GM23338 (cell line): ENCODE data around the gene HINT1.

ENCODE experiments used
- CREB1 ChIP-seq: fragments of 250-450 bp; sonication (Bioruptor Pico); IDR thresholded peaks from 2 replicates; pipeline ENCODE4 v1.5.0; 2020; ENCODE audit warnings: low read depth, mild to moderate bottlenecking, moderate library complexity
- CTCF ChIP-seq, 2 experiments: fragments of 200-600 bp in 1 of 2; sonication (generic) in 1 of 2; conservative IDR thresholded peaks; 2 replicates each; pipeline versions ENCODE4 v1.5.1 to v1.6.1; 2016 to 2017; ENCODE audit warnings: antibody characterized with exemption in 2 of 2, low read depth in 2 of 2, mild to moderate bottlenecking in 2 of 2, moderate library complexity in 1 of 2
- EZH2 ChIP-seq: fragments of 200-600 bp; sonication (generic); IDR thresholded peaks from one replicate; pipeline ENCODE4 v1.8.0; 2017; ENCODE audit warnings: antibody characterized with exemption, mild to moderate bottlenecking, low read depth; ENCODE audit not compliant: unreplicated experiment
- EZH2phosphoT487 ChIP-seq: fragments of 200-600 bp; sonication (generic); IDR thresholded peaks from one replicate; pipeline ENCODE4 v1.8.1; 2018; ENCODE audit warnings: antibody characterized with exemption; ENCODE audit not compliant: unreplicated experiment
- JUNB ChIP-seq: IDR thresholded peaks from one replicate; pipeline ENCODE4 v1.6.1; 2016; ENCODE audit warnings: antibody characterized with exemption; ENCODE audit not compliant: unreplicated experiment
- NANOG ChIP-seq: IDR thresholded peaks from 2 replicates; pipeline ENCODE4 v1.6.1; 2016; ENCODE audit warnings: antibody characterized with exemption, borderline replicate concordance
- POLR2AphosphoS5 ChIP-seq: IDR thresholded peaks from 2 replicates; pipeline ENCODE4 v1.6.1; 2016; ENCODE audit warnings: antibody characterized with exemption, low read depth
- REST ChIP-seq: IDR thresholded peaks from one replicate; pipeline ENCODE4 v1.6.1; 2018; ENCODE audit warnings: antibody characterized with exemption; ENCODE audit not compliant: unreplicated experiment
- STAT1 ChIP-seq: IDR thresholded peaks from one replicate; pipeline ENCODE4 v1.6.1; 2016; ENCODE audit warnings: antibody characterized with exemption; ENCODE audit not compliant: unreplicated experiment
- ZNF114 ChIP-seq: fragments of 250-450 bp; sonication (Bioruptor Pico); IDR thresholded peaks from 2 replicates; pipeline ENCODE4 v1.5.0; 2020; ENCODE audit warnings: mild to moderate bottlenecking, moderate library complexity
- ZNF331 ChIP-seq: fragments of 250-450 bp; sonication (Bioruptor Pico); IDR thresholded peaks from 2 replicates; pipeline ENCODE4 v1.5.0; 2020; ENCODE audit warnings: low read depth, mild to moderate bottlenecking, moderate library complexity
- ZNF462 ChIP-seq: fragments of 250-450 bp; sonication (Bioruptor Pico); IDR thresholded peaks from 2 replicates; pipeline ENCODE4 v1.5.0; 2020; ENCODE audit warnings: mild to moderate bottlenecking, moderate library complexity
- TF ChIP-seq, protein P1 (sequence below): IDR thresholded peaks from 2 replicates; pipeline ENCODE4 v1.6.1; 2016; ENCODE audit warnings: antibody characterized with exemption

DNA sequence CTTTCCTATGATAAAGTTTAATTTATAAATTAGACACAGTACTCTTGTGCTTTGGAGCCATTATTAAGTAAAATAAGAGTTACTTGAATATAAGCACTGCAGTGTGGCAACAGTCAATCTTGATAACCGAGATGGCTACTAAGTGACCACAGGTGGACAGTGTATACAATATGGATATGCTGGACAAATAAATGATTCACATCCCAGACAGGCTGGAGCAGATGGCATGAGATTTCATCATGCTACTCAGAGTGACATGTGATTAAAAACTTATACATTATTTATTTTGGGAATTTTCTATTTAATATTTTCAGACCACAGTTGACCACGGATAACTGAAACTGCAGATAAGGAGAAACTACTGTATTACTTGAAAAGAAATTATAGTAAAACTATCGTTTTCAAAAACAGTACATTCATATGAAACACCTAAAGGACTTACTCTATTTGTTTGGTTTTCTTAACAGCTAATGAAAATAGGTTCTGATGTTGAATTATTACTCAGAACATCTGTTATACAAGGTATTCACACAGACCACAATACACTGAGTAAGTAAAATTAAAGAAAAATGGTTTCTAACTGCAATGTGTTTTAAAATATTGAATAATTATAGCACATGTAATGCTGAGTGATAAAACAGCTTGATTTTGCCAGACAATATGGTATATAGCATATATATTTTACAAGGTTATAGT is 21.7 kb upstream of the HINT1 start:
- TF ChIP-seq CTCF (conservative IDR thresholded peaks at IDR 0.05; ENCODE audit: low read depth in 2 of 2): no peak
- no peak for TF ChIP-seq CREB1 (CRISPR knock-in tag)
- no peak for TF ChIP-seq POLR2AphosphoS5
- TF ChIP-seq REST: no peak
- TF ChIP-seq, protein P1, sequence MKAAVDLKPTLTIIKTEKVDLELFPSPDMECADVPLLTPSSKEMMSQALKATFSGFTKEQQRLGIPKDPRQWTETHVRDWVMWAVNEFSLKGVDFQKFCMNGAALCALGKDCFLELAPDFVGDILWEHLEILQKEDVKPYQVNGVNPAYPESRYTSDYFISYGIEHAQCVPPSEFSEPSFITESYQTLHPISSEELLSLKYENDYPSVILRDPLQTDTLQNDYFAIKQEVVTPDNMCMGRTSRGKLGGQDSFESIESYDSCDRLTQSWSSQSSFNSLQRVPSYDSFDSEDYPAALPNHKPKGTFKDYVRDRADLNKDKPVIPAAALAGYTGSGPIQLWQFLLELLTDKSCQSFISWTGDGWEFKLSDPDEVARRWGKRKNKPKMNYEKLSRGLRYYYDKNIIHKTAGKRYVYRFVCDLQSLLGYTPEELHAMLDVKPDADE: no peak
- TF ChIP-seq EZH2phosphoT487: no peak
- no peak for TF ChIP-seq EZH2
- TF ChIP-seq STAT1: no peak
- no peak for TF ChIP-seq NANOG
- no peak for TF ChIP-seq ZNF114 (CRISPR knock-in tag)
- no peak for TF ChIP-seq ZNF331 (CRISPR knock-in tag)
- no peak for TF ChIP-seq JUNB
- no peak for TF ChIP-seq ZNF462
